ENCODE results near the gene REXO1. TPM values are rescaled to one million over a fixed set of nuclear protein-coding genes. Genes with fewer than 3 reads are reported as not detected.
A peak's percentile ranks its signal among the peaks of the same experiment; 100 is the strongest.

The REXO1 gene
- total and polyA plus RNA-seq, 2 of the 13 experiments (the other 11 are each of a cell fraction or from before 2014, with no cell fraction given), result 5.0 to 11.2 TPM

GRCh38 chr19:1875646-1876495 lies 27.6 kb upstream of the REXO1 start (continued):
- TF ChIP-seq BCLAF1 (IDR thresholded peaks at IDR 0.05) (no peak), ZNF512B (CRISPR knock-in tag; IDR thresholded peaks at IDR 0.05; ENCODE audit: borderline replicate concordance) (no peak), LCORL (IDR thresholded peaks at IDR 0.05) (no peak), LCORL (CRISPR knock-in tag; IDR thresholded peaks at IDR 0.05) (peak; percentile 85; the same call in 1 of the 2 replicates), YEATS2 (CRISPR knock-in tag; IDR thresholded peaks at IDR 0.05; ENCODE audit: borderline replicate concordance) (peak; percentile 92), ZNF883 (CRISPR knock-in tag; IDR thresholded peaks at IDR 0.05; ENCODE audit: not compliant biosample characterization) (peak; percentile 58), TCF12 (IDR thresholded peaks at IDR 0.05) (no peak), TCF12 (CRISPR knock-in tag; IDR thresholded peaks at IDR 0.05) (no peak), NFKB2 (CRISPR knock-in tag; IDR thresholded peaks at IDR 0.05; ENCODE audit: borderline replicate concordance) (peak; percentile 74), TFDP1 (CRISPR knock-in tag; IDR thresholded peaks at IDR 0.05; ENCODE audit: borderline replicate concordance) (peak; percentile 96), ZMAT3 (CRISPR knock-in tag; conservative IDR thresholded peaks at IDR 0.05) (peak; percentile 94), ZNF124 (CRISPR knock-in tag; IDR thresholded peaks at IDR 0.05) (peak; percentile 39; the same call in 1 of the 2 replicates), FOXM1 (CRISPR knock-in tag; IDR thresholded peaks at IDR 0.05) (peak; percentile 53; the same call in 1 of the 2 replicates), HNRNPLL (IDR thresholded peaks at IDR 0.05; ENCODE audit: low read depth, low read length, poor library complexity, severe bottlenecking) (peak; percentile 91), ZNF276 (CRISPR knock-in tag; IDR thresholded peaks at IDR 0.05; ENCODE audit: low read depth) (peak; percentile 64; the same call in 1 of the 2 replicates), ZNF83 (CRISPR knock-in tag; IDR thresholded peaks at IDR 0.05; ENCODE audit: borderline replicate concordance) (no peak)
- TF ChIP-seq, protein P1, sequence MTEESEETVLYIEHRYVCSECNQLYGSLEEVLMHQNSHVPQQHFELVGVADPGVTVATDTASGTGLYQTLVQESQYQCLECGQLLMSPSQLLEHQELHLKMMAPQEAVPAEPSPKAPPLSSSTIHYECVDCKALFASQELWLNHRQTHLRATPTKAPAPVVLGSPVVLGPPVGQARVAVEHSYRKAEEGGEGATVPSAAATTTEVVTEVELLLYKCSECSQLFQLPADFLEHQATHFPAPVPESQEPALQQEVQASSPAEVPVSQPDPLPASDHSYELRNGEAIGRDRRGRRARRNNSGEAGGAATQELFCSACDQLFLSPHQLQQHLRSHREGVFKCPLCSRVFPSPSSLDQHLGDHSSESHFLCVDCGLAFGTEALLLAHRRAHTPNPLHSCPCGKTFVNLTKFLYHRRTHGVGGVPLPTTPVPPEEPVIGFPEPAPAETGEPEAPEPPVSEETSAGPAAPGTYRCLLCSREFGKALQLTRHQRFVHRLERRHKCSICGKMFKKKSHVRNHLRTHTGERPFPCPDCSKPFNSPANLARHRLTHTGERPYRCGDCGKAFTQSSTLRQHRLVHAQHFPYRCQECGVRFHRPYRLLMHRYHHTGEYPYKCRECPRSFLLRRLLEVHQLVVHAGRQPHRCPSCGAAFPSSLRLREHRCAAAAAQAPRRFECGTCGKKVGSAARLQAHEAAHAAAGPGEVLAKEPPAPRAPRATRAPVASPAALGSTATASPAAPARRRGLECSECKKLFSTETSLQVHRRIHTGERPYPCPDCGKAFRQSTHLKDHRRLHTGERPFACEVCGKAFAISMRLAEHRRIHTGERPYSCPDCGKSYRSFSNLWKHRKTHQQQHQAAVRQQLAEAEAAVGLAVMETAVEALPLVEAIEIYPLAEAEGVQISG (CRISPR knock-in tag; IDR thresholded peaks at IDR 0.05), result peak; percentile 92

Data from HepG2 (cell line).